A673 (cell line): ENCODE data around the gene ARHGAP35. TPM values are rescaled to one million over a fixed set of nuclear protein-coding genes. Genes with fewer than 3 reads are reported as not detected.

ENCODE experiments used
- Bru-seq: library from RNA; stranded (reverse); fragments of 400-500 nt; gene quantifications from one replicate; lab custom pipeline; 2021; lab: Mats Ljungman, UMichigan
- BruChase-seq, 2 experiments: library from RNA; stranded (reverse); fragments of 400-500 nt; gene quantifications; one replicate each; lab custom pipeline; 2021; lab: Mats Ljungman, UMichigan
- BruUV-seq: library from RNA; stranded (reverse); fragments of 400-500 nt; replicated peaks from 2 replicates; lab custom pipeline; 2021; lab: Mats Ljungman, UMichigan
- CTCF ChIA-PET: fragments of 300-600 bp; sonication (Branson Sonifier 250); formaldehyde crosslinking; loops from one replicate; lab custom pipeline; 2022; ENCODE audit warnings: antibody characterized with exemption; lab: Charles Lee
- POLR2A ChIA-PET: fragments of 300-600 bp; sonication (Branson Sonifier 250); formaldehyde crosslinking; loops from one replicate; lab custom pipeline; 2022; ENCODE audit warnings: antibody characterized with exemption; ENCODE audit not compliant: low non-redundant PET; lab: Charles Lee
- DNase-seq: peaks from one replicate; pipeline ENCODE4 v3.0.0-alpha.2; 2015; ENCODE audit warnings: low spot score
- H3K27ac ChIP-seq: fragments of 200-600 bp; sonication (generic); 2 replicates; pipeline ENCODE4 v1.5.1; 2016; ENCODE audit warnings: mixed run types, low read depth, mild to moderate bottlenecking, mixed read lengths, antibody characterized with exemption, low read length; ENCODE audit not compliant: poor library complexity, severe bottlenecking
- H3K27me3 ChIP-seq: fragments of 200-600 bp; sonication (generic); replicated peaks from 2 replicates; pipeline ENCODE4 v1.6.1; 2017; ENCODE audit warnings: mixed run types, low read depth, mild to moderate bottlenecking, mixed read lengths, antibody characterized with exemption, low read length; ENCODE audit not compliant: insufficient read depth, poor library complexity
- H3K36me3 ChIP-seq: fragments of 200-600 bp; sonication (generic); 2 replicates; pipeline ENCODE4 v1.6.1; 2016; ENCODE audit warnings: mixed run types, mild to moderate bottlenecking, mixed read lengths, antibody characterized with exemption, low read length; ENCODE audit not compliant: insufficient read depth, poor library complexity, severe bottlenecking
- H3K4me1 ChIP-seq: fragments of 200-600 bp; sonication (generic); 2 replicates; pipeline ENCODE4 v1.6.1; 2017; ENCODE audit warnings: mixed run types, mild to moderate bottlenecking, mixed read lengths, antibody characterized with exemption, low read length; ENCODE audit not compliant: insufficient read depth, poor library complexity, severe bottlenecking
- H3K4me3 ChIP-seq: fragments of 200-600 bp; sonication (generic); 2 replicates; pipeline ENCODE4 v1.5.1; 2016; ENCODE audit warnings: low read depth, mixed run types, mild to moderate bottlenecking, mixed read lengths, low read length; ENCODE audit not compliant: poor library complexity, severe bottlenecking
- H3K9me3 ChIP-seq: fragments of 200-600 bp; sonication (generic); 2 replicates; pipeline ENCODE4 v1.6.1; 2016; ENCODE audit warnings: mixed run types, low read depth, mild to moderate bottlenecking, mixed read lengths, antibody characterized with exemption, low read length; ENCODE audit not compliant: poor library complexity, severe bottlenecking
- EZH2 ChIP-seq: fragments of 200-600 bp; sonication (generic); IDR thresholded peaks from 2 replicates; pipeline ENCODE4 v1.6.1; 2017; ENCODE audit warnings: borderline replicate concordance, low read depth, mild to moderate bottlenecking, mixed read lengths, antibody characterized with exemption, low read length; ENCODE audit not compliant: poor library complexity, severe bottlenecking
- intact Hi-C: fragments of 100-400 bp; cut with micrococcal nuclease; formaldehyde crosslinking; loops from one replicate; pipeline ENCODE4 v1.10.0; 2022; ENCODE audit not compliant: unreplicated experiment
- long read RNA-seq: library from polyadenylated mRNA; stranded (forward); transcript quantifications from one replicate; pipeline ENCODE4 v2.0.0, GENCODE V29; 2022
- total RNA-seq: library from RNA; stranded (reverse); gene quantifications from 2 replicates; pipeline ENCODE4 v1.2.3, GENCODE V29; 2021
- TF ChIP-seq, protein P1 (sequence below): fragments of 300-800, 200-600 bp; sonication (generic); conservative IDR thresholded peaks from 2 replicates; pipeline ENCODE4 v1.5.1; 2017; ENCODE audit warnings: low read depth, mild to moderate bottlenecking, antibody characterized with exemption, low read length, moderate library complexity, mixed read lengths

ARHGAP35 gene
- total RNA-seq (76.5 and 76.7 TPM in 2 replicates), Bru-seq, nascent RNA (percentile 85 among the genes with signal in this experiment), BruChase-seq, experiment 1, labeled RNA remaining after a 2-hour chase (percentile 92 among the genes with signal in this experiment), BruChase-seq, experiment 2, labeled RNA remaining after a 6-hour chase (percentile 94 among the genes with signal in this experiment)
- long read RNA-seq, full-length matches to known transcripts = 6 of 61 reads
- long read RNA-seq, partial matches to known transcripts = 47 of 61 reads
- long read RNA-seq, other reads (novel, unspliced or antisense) = 8 of 61 reads

- peak; percentile 29 for DNase-seq
- peak within 1 kb of the TSS; percentile 88 for H3K4me3 ChIP-seq
- peaks cover 37% of the 10 kb centered on the region for H3K4me1 ChIP-seq
- H3K36me3 ChIP-seq = peaks cover 3% of the 10 kb centered on the region
- H3K9me3 ChIP-seq = no peaks in the 10 kb centered on the region
- CTCF ChIA-PET = no interaction called here
- intact Hi-C loops = loop anchor here (1.0 kb wide), 1 partner anchor 252 kb away; the partner anchor contains the start of gene ZC3H4
- H3K27ac ChIP-seq = peak within 1 kb of the TSS; percentile 100
- H3K27me3 ChIP-seq = no peaks in the 10 kb centered on the region
- POLR2A ChIA-PET = interaction anchor here (0.6 to 0.7 kb wide), 2 partner anchors 84 to 114 kb away, joined by 4 read pairs; no protein-coding TSS in a partner anchor
- TF ChIP-seq, protein P1, sequence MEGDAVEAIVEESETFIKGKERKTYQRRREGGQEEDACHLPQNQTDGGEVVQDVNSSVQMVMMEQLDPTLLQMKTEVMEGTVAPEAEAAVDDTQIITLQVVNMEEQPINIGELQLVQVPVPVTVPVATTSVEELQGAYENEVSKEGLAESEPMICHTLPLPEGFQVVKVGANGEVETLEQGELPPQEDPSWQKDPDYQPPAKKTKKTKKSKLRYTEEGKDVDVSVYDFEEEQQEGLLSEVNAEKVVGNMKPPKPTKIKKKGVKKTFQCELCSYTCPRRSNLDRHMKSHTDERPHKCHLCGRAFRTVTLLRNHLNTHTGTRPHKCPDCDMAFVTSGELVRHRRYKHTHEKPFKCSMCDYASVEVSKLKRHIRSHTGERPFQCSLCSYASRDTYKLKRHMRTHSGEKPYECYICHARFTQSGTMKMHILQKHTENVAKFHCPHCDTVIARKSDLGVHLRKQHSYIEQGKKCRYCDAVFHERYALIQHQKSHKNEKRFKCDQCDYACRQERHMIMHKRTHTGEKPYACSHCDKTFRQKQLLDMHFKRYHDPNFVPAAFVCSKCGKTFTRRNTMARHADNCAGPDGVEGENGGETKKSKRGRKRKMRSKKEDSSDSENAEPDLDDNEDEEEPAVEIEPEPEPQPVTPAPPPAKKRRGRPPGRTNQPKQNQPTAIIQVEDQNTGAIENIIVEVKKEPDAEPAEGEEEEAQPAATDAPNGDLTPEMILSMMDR = no peak
- TF ChIP-seq EZH2 = no peak
- no TSS peak for BruUV-seq
Observed at GRCh38 chr19:46860846-46861690, at the start of gene ARHGAP35. ARHGAP35 (plus strand) TSS chr19:46860997; CDS start chr19:46918676, 57,679 bp downstream.

- H3K9me3 ChIP-seq = no peaks in the 10 kb centered on the region
- CTCF ChIA-PET = no interaction called here
- intact Hi-C loops = no loop called here
- H3K4me3 ChIP-seq = no peak overlapping the region
- TF ChIP-seq, protein P1 = no peak
- TF ChIP-seq EZH2 = no peak
- BruUV-seq = no TSS peak
- H3K4me1 ChIP-seq = no peaks in the 10 kb centered on the region
- H3K27ac ChIP-seq = no peak overlapping the region
- H3K36me3 ChIP-seq = no peaks in the 10 kb centered on the region
- H3K27me3 ChIP-seq = no peaks in the 10 kb centered on the region
- POLR2A ChIA-PET = interaction anchor here (0.6 kb wide), 1 partner anchor 1072 kb away, joined by 3 read pairs; no protein-coding TSS in a partner anchor
- DNase-seq = no peak
Observed at GRCh38 chr19:46812977-46813838, 47.6 kb upstream of the ARHGAP35 start.
